Activated CD8-positive, alpha-beta T cell treated with anti-CD3 and anti-CD28 coated beads for 36 hours (primary cell): Measurements from ENCODE around the gene SMIM5. TPM values are rescaled to one million over a fixed set of nuclear protein-coding genes. Genes with fewer than 3 reads are reported as not detected.

Source experiments
- ATAC-seq: fragments of 200-7000 bp; cut with Tn5 transposase; one replicate; pipeline ENCODE4 v1.10.0; 2021; ENCODE audit warnings: mild to moderate bottlenecking, moderate library complexity
- CTCF ChIA-PET: fragments of 350-600 bp; sonication (Branson Sonifier 250); formaldehyde crosslinking; loops from one replicate; lab custom pipeline; 2021; ENCODE audit warnings: antibody characterized with exemption; lab: Charles Lee
- POLR2A ChIA-PET: fragments of 350-600 bp; sonication (Branson Sonifier 250); formaldehyde crosslinking; loops from one replicate; lab custom pipeline; 2021; ENCODE audit warnings: antibody characterized with exemption; lab: Charles Lee
- DNase-seq: peaks from one replicate; pipeline ENCODE4 v3.0.0-alpha.2; 2020
- H3K27ac Mint-ChIP-seq: one replicate; pipeline ENCODE4 v1.8.0; 2021; ENCODE audit warnings: mild to moderate bottlenecking, mixed read lengths
- H3K27me3 Mint-ChIP-seq: one replicate; pipeline ENCODE4 v1.8.0; 2021; ENCODE audit warnings: mixed read lengths
- H3K36me3 Mint-ChIP-seq: one replicate; pipeline ENCODE4 v1.8.0; 2021; ENCODE audit warnings: low read depth, mixed read lengths
- H3K4me1 Mint-ChIP-seq: one replicate; pipeline ENCODE4 v1.8.0; 2021; ENCODE audit warnings: low read depth, mixed read lengths
- H3K4me3 Mint-ChIP-seq: one replicate; pipeline ENCODE4 v1.8.0; 2021; ENCODE audit warnings: mild to moderate bottlenecking, moderate library complexity, mixed read lengths
- H3K9me3 Mint-ChIP-seq: one replicate; pipeline ENCODE4 v1.8.0; 2021; ENCODE audit warnings: mixed read lengths
- CTCF ChIP-seq: fragments of 200-600 bp; IDR thresholded peaks from one replicate; pipeline ENCODE4 v1.8.0; 2022; ENCODE audit warnings: antibody characterized with exemption, mild to moderate bottlenecking
- intact Hi-C: fragments of 100-400 bp; cut with micrococcal nuclease; formaldehyde crosslinking; loops from one replicate; pipeline ENCODE4 v1.10.0; 2022
- total RNA-seq, 2 experiments: library from RNA; stranded (reverse); gene quantifications; one replicate each; pipeline ENCODE4 v1.2.3, GENCODE V29; 2021

The SMIM5 gene
- total RNA-seq, 2 experiments from 2014 or later, result 0.07 to 0.25 TPM

GRCh38 chr17:75595920-75596313, 37.3 kb upstream of the SMIM5 start:
- CTCF ChIA-PET, result interaction anchor here (1.0 kb wide), 1 partner anchor 158 kb away, joined by 3 read pairs; no protein-coding TSS in a partner anchor
- intact Hi-C loops, result no loop called here
- Mint-ChIP-seq H3K4me1 (no peaks in the 10 kb centered on the region), H3K9me3 (no peaks in the 10 kb centered on the region), H3K36me3 (no peaks in the 10 kb centered on the region), H3K27me3 (no peaks in the 10 kb centered on the region), H3K27ac (no peak overlapping the region), H3K4me3 (no peak overlapping the region)
- DNase-seq, result no peak
- TF ChIP-seq CTCF, result no peak
- no peak for ATAC-seq
- POLR2A ChIA-PET, result no interaction called here

GRCh38 chr17:75596320-75597087, 36.7 kb upstream of the SMIM5 start:
- DNase-seq (no peak), ATAC-seq (no peak)
- H3K4me1 Mint-ChIP-seq, result no peaks in the 10 kb centered on the region
- H3K9me3 Mint-ChIP-seq, result no peaks in the 10 kb centered on the region
- no peaks in the 10 kb centered on the region for H3K27me3 Mint-ChIP-seq
- H3K4me3 Mint-ChIP-seq, result no peak overlapping the region
- ChIA-PET CTCF (interaction anchor here (1.0 to 1.4 kb wide), 2 partner anchors 157 kb away, joined by 3 read pairs; no protein-coding TSS in a partner anchor), POLR2A (no interaction called here)
- TF ChIP-seq CTCF, result no peak
- H3K27ac Mint-ChIP-seq, result no peak overlapping the region
- H3K36me3 Mint-ChIP-seq, result no peaks in the 10 kb centered on the region
- intact Hi-C loops, result no loop called here

- DNase-seq, result peak; percentile 82
- Mint-ChIP-seq H3K27me3 (no peaks in the 10 kb centered on the region), H3K9me3 (no peaks in the 10 kb centered on the region), H3K4me3 (no peak overlapping the region), H3K36me3 (no peaks in the 10 kb centered on the region), H3K27ac (no peak overlapping the region), H3K4me1 (no peaks in the 10 kb centered on the region)
- TF ChIP-seq CTCF, result peak; percentile 75
- ChIA-PET POLR2A (interaction anchor here (1.1 kb wide), 2 partner anchors 32 to 113 kb away, joined by 3 to 4 read pairs; partner anchors contain the start of gene SMIM5), CTCF (interaction anchor here (0.5 to 6.0 kb wide), 35 partner anchors 8 to 433 kb away, joined by 3 to 68 read pairs (median 4); partner anchors contain the start of genes MYO15B, RECQL5, SAP30BP and SMIM5)
- intact Hi-C loops, result no loop called here
- peak; percentile 94 for ATAC-seq
These were observed 31.9 kb upstream of the SMIM5 start for GRCh38 chr17:75601057-75601987.

- Mint-ChIP-seq H3K27me3 (no peaks in the 10 kb centered on the region), H3K4me3 (no peak overlapping the region), H3K9me3 (no peaks in the 10 kb centered on the region), H3K27ac (no peak overlapping the region), H3K4me1 (peaks cover 4% of the 10 kb centered on the region), H3K36me3 (no peaks in the 10 kb centered on the region)
- no peak for ATAC-seq
- no peak for TF ChIP-seq CTCF
- DNase-seq, result no peak
- ChIA-PET CTCF (interaction anchor here (1.1 to 6.0 kb wide), 8 partner anchors 12 to 431 kb away, joined by 3 to 68 read pairs (median 5); partner anchors contain the start of gene SMIM5), POLR2A (interaction anchor here (0.5 to 1.4 kb wide), 4 partner anchors 13 to 356 kb away, joined by 3 to 5 read pairs (median 4); no protein-coding TSS in a partner anchor)
- intact Hi-C loops, result no loop called here
These were observed 30.6 kb upstream of the SMIM5 start for GRCh38 chr17:75602644-75603043.
